K562 (cell line): ENCODE results near the gene NT5C2. TPM values are rescaled to one million over a fixed set of nuclear protein-coding genes. Genes with fewer than 3 reads are reported as not detected.

Experiments
- BRF1 ChIP-seq: IDR thresholded peaks from 3 replicates; pipeline ENCODE4 v1.6.1; 2011; ENCODE audit warnings: borderline replicate concordance, mild to moderate bottlenecking; ENCODE audit not compliant: insufficient read length; ENCODE audit errors: extremely low read depth
- CCAR2 ChIP-seq: fragments of 200-400 bp; formaldehyde crosslinking; IDR thresholded peaks from 2 replicates; pipeline ENCODE4 v1.6.1; 2017; ENCODE audit warnings: mild to moderate bottlenecking, low read depth, low read length
- COPS2 ChIP-seq: fragments of 450-650 bp; conservative IDR thresholded peaks from 2 replicates; pipeline ENCODE4 v1.6.1; 2016; ENCODE audit warnings: mild to moderate bottlenecking, moderate library complexity
- DIDO1 ChIP-seq: fragments of 450-650 bp; IDR thresholded peaks from 2 replicates; pipeline ENCODE4 v1.6.1; 2016; ENCODE audit warnings: low read depth, missing biosample characterization, missing genetic modification characterization
- E2F5 ChIP-seq: sonication (generic); formaldehyde crosslinking; IDR thresholded peaks from 2 replicates; pipeline ENCODE4 v1.8.0; 2022; ENCODE audit warnings: mild to moderate bottlenecking, missing genetic modification reagents
- ETV6 ChIP-seq, 3 experiments: fragments of 150-350 bp in 1 of 3; sonication (generic) in 1 of 3; formaldehyde crosslinking in 1 of 3; IDR thresholded peaks; 2 replicates each; pipeline versions ENCODE4 v1.6.1 to v1.8.0; 2014 to 2022; ENCODE audit warnings: borderline replicate concordance in 2 of 3, low read depth in 2 of 3, antibody characterized with exemption in 1 of 3, low read length in 1 of 3, mild to moderate bottlenecking in 1 of 3, missing genetic modification reagents in 1 of 3
- FOXJ2 ChIP-seq: fragments of 200-800 bp; sonication (Bioruptor generic); IDR thresholded peaks from 2 replicates; pipeline ENCODE4 v1.6.1; 2016; ENCODE audit warnings: missing genetic modification characterization, missing compliant biosample characterization
- HMBOX1 ChIP-seq: sonication (generic); IDR thresholded peaks from 2 replicates; pipeline ENCODE4 v1.6.1; 2016
- JUND ChIP-seq, 2 experiments: IDR thresholded peaks; 2 replicates in 1 of 2; 3 replicates in 1 of 2; pipeline ENCODE4 v1.6.1; 2011; ENCODE audit warnings: borderline replicate concordance in 2 of 2, low read depth in 2 of 2, low read length in 2 of 2, improper control_type of control experiment in 1 of 2, missing biosample characterization in 1 of 2, missing genetic modification characterization in 1 of 2, missing genetic modification reagents in 1 of 2
- KDM1A ChIP-seq, 2 experiments: fragments of 450-650 bp; IDR thresholded peaks; 2 replicates each; pipeline ENCODE4 v1.6.1; 2016; ENCODE audit warnings: mild to moderate bottlenecking in 2 of 2
- KDM2B ChIP-seq: fragments of 250-450 bp; sonication (Bioruptor Pico); IDR thresholded peaks from 2 replicates; pipeline ENCODE4 v1.8.0; 2021; ENCODE audit warnings: mild to moderate bottlenecking, moderate library complexity
- KLF1 ChIP-seq: fragments of 450-650 bp; IDR thresholded peaks from 2 replicates; pipeline ENCODE4 v1.6.1; 2016; ENCODE audit warnings: missing genetic modification characterization, missing compliant biosample characterization
- MNT ChIP-seq, 2 experiments: fragments of 450-650 bp; conservative IDR thresholded peaks; 2 replicates each; pipeline ENCODE4 v1.6.1; 2017; ENCODE audit warnings: mild to moderate bottlenecking in 2 of 2, moderate library complexity in 2 of 2
- NFE2 ChIP-seq: IDR thresholded peaks from 2 replicates; pipeline ENCODE4 v1.6.1; 2014; ENCODE audit warnings: antibody characterized with exemption, low read depth
- POLR2H ChIP-seq: IDR thresholded peaks from 2 replicates; pipeline ENCODE4 v1.6.1; 2016; ENCODE audit warnings: missing genetic modification characterization, low read depth, mild to moderate bottlenecking, control low read depth, missing compliant biosample characterization, moderate library complexity
- PURB ChIP-seq: sonication (generic); formaldehyde crosslinking; IDR thresholded peaks from 2 replicates; pipeline ENCODE4 v1.9.0; 2021; ENCODE audit warnings: low read depth, mild to moderate bottlenecking, missing genetic modification reagents
- SREBF2 ChIP-seq: sonication (generic); formaldehyde crosslinking; IDR thresholded peaks from 2 replicates; pipeline ENCODE4 v1.4.0; 2020; ENCODE audit warnings: mild to moderate bottlenecking, missing genetic modification reagents
- TCF7L2 ChIP-seq: fragments of 150-350 bp; IDR thresholded peaks from 2 replicates; pipeline ENCODE4 v1.6.1; 2016; ENCODE audit warnings: low read depth, mild to moderate bottlenecking, low read length, moderate library complexity
- ZBTB43 ChIP-seq: sonication (generic); formaldehyde crosslinking; IDR thresholded peaks from 2 replicates; pipeline ENCODE4 v1.8.0; 2023; ENCODE audit warnings: mild to moderate bottlenecking, missing genetic modification reagents
- ZBTB7A ChIP-seq: IDR thresholded peaks from 2 replicates; pipeline ENCODE4 v1.6.1; 2011; ENCODE audit warnings: low read depth, mild to moderate bottlenecking, low read length, moderate library complexity, borderline replicate concordance; ENCODE audit not compliant: control insufficient read depth
- ZNF143 ChIP-seq: sonication (generic); formaldehyde crosslinking; IDR thresholded peaks from 2 replicates; pipeline ENCODE4 v1.9.0; 2022; ENCODE audit warnings: mild to moderate bottlenecking, missing genetic modification reagents
- ZNF3 ChIP-seq: fragments of 250-450 bp; sonication (Bioruptor Pico); IDR thresholded peaks from 2 replicates; pipeline ENCODE4 v1.5.0; 2021; ENCODE audit warnings: mild to moderate bottlenecking, moderate library complexity
- ZNF41 ChIP-seq: fragments of 250-450 bp; sonication (Bioruptor Pico); conservative IDR thresholded peaks from 2 replicates; pipeline ENCODE4 v1.4.0; 2020; ENCODE audit warnings: mild to moderate bottlenecking
- ZNF57 ChIP-seq: fragments of 450-650 bp; formaldehyde crosslinking; IDR thresholded peaks from 2 replicates; pipeline ENCODE4 v1.4.0; 2020; ENCODE audit warnings: mild to moderate bottlenecking, moderate library complexity
- polyA plus RNA-seq, 8 experiments: library from polyadenylated mRNA; depleted of rRNA in 4 of 8; stranded (reverse) in 5 of 8; unstranded in 3 of 8; fragments of >200 nt; fragmentation: Nextera tagmentation in 2 of 8; fragmentation: Illumina TruSeq in 1 of 8; extraction: Ambion mirVana in 2 of 8; extraction: Trizol in 1 of 8; gene quantifications; 2 replicates each; pipeline versions ENCODE4 v1.2.1 to v1.2.3, GENCODE V29; 2011 to 2014; ENCODE audit warnings: inconsistent platforms in 1 of 8, missing spikeins in 1 of 8
- total RNA-seq, 7 experiments: library from RNA; depleted of rRNA in 6 of 7; stranded (reverse); fragments of >200 nt in 6 of 7; fragmentation: Illumina TruSeq in 2 of 7; extraction: Trizol in 2 of 7; gene quantifications; 2 replicates each; pipeline versions ENCODE4 v1.2.1 to v1.2.3, GENCODE V29; 2011 to 2021; ENCODE audit warnings: low replicate concordance in 1 of 7

NT5C2 gene
- total and polyA plus RNA-seq, 9 of the 15 experiments (the other 6 are each of a cell fraction or from before 2014, with no cell fraction given): 11.3 to 45.2 (median 27.7) TPM

- TF ChIP-seq MNT (conservative IDR thresholded peaks at IDR 0.05) (0 out of 4 replicates have a peak, but pooled peaks of 1 of the 2 experiments have one; percentile 30), ZNF41 (CRISPR knock-in tag) (peak; percentile 27; the same call in 1 of the 2 replicates), ZBTB43 (CRISPR knock-in tag) (no peak), ZBTB7A (no peak), ZNF57 (CRISPR knock-in tag) (no peak), BRF1 (no peak), PURB (CRISPR knock-in tag) (no peak), HMBOX1 (no peak), ETV6 (IDR thresholded peaks at IDR 0.05; ENCODE audit: borderline replicate concordance in 1 of 2, low read depth in 2 of 2, low read length in 1 of 2) (no peak), ETV6 (CRISPR knock-in tag; IDR thresholded peaks at IDR 0.05; ENCODE audit: borderline replicate concordance) (no peak), CCAR2 (no peak), E2F5 (no peak), KDM1A (IDR thresholded peaks at IDR 0.05) (peak; percentile 53 to 67; a peak in 3 of 4 replicates), ZNF143 (no peak), NFE2 (peak; percentile 71), POLR2H (tag) (peak; percentile 70; the same call in 1 of the 2 replicates), DIDO1 (tag) (no peak), TCF7L2 (no peak), KLF1 (tag) (no peak), COPS2 (no peak), FOXJ2 (tag) (no peak), KDM2B (CRISPR knock-in tag) (no peak), JUND (IDR thresholded peaks at IDR 0.05; ENCODE audit: borderline replicate concordance, low read depth, low read length) (peak; percentile 97), JUND (tag; IDR thresholded peaks at IDR 0.05; ENCODE audit: borderline replicate concordance, low read depth, low read length) (peak; percentile 91; the same call in 2 of the 3 replicates), SREBF2 (CRISPR knock-in tag) (no peak), ZNF3 (no peak)
These were observed 4.1 kb upstream of the NT5C2 start (continued) for GRCh38 chr10:103197174-103197573.
